Natural killer cell (primary cell): ENCODE measurements around the gene CAMK4. TPM values are rescaled to one million over a fixed set of nuclear protein-coding genes. Genes with fewer than 3 reads are reported as not detected.

Source experiments
- ATAC-seq, 3 donors: fragments of 150-1000 bp in 2 of 3; fragments of 200-7000 bp in 1 of 3; cut with Tn5 transposase; 1 replicate in 1 of 3; 2 replicates in 2 of 3; pipeline ENCODE4 v1.10.0; 2021; ENCODE audit warnings: mild to moderate bottlenecking in 2 of 3, moderate library complexity in 2 of 3
- DNase-seq, 2 donors: peaks; one replicate each; pipeline versions ENCODE4 v3.0.0 to v3.0.0-alpha.2; 2013 to 2021; ENCODE audit warnings: mixed read lengths in 1 of 2
- H3K27ac ChIP-seq: one replicate; pipeline ENCODE4 v1.5.1; 2013; ENCODE audit warnings: mild to moderate bottlenecking, low read length
- H3K27me3 ChIP-seq: one replicate; pipeline ENCODE4 v1.6.1; 2013; ENCODE audit warnings: low read length; ENCODE audit not compliant: control insufficient read depth, insufficient read depth
- H3K36me3 ChIP-seq: one replicate; pipeline ENCODE4 v1.6.1; 2013; ENCODE audit warnings: low read length; ENCODE audit not compliant: control insufficient read depth, insufficient read depth
- H3K4me1 ChIP-seq: one replicate; pipeline ENCODE4 v1.6.1; 2013; ENCODE audit warnings: low read length; ENCODE audit not compliant: control insufficient read depth, insufficient read depth
- H3K4me3 ChIP-seq: one replicate; pipeline ENCODE4 v1.5.1; 2013; ENCODE audit warnings: low read length
- H3K9me3 ChIP-seq: one replicate; pipeline ENCODE4 v1.6.1; 2013; ENCODE audit warnings: low read length; ENCODE audit not compliant: control insufficient read depth, insufficient read depth
- H3K27ac Mint-ChIP-seq, 2 donors: one replicate each; pipeline ENCODE4 v1.8.0; 2022; ENCODE audit warnings: mild to moderate bottlenecking in 2 of 2, mixed read lengths in 2 of 2, moderate library complexity in 1 of 2
- H3K27me3 Mint-ChIP-seq, 2 donors: one replicate each; pipeline ENCODE4 v1.8.0; 2022; ENCODE audit warnings: low read depth in 2 of 2, mixed read lengths in 2 of 2
- H3K36me3 Mint-ChIP-seq: one replicate; pipeline ENCODE4 v1.8.0; 2022; ENCODE audit warnings: mixed read lengths
- H3K4me1 Mint-ChIP-seq, 2 donors: one replicate each; pipeline ENCODE4 v1.8.0; 2022; ENCODE audit warnings: mixed read lengths in 2 of 2
- H3K4me3 Mint-ChIP-seq: one replicate; pipeline ENCODE4 v1.8.0; 2022; ENCODE audit warnings: mild to moderate bottlenecking, moderate library complexity, mixed read lengths
- H3K9me3 Mint-ChIP-seq, 2 donors: one replicate each; pipeline ENCODE4 v1.8.0; 2022; ENCODE audit warnings: mixed read lengths in 2 of 2
- CTCF ChIP-seq: fragments of 200-600 bp; IDR thresholded peaks from one replicate; pipeline ENCODE4 v1.8.0; 2022; ENCODE audit warnings: antibody characterized with exemption
- WGBS: methylation state at CpG from one replicate; pipeline ENCODE4 v1.1.7; 2013; ENCODE audit warnings: missing lambda C conversion rate; ENCODE audit not compliant: insufficient coverage; 5-methylcytosine and 5-hydroxymethylcytosine counted together
- intact Hi-C: fragments of 100-400 bp; cut with micrococcal nuclease; formaldehyde crosslinking; loops from one replicate; pipeline ENCODE4 v1.14.2; 2022
- total RNA-seq, 4 donors: library from RNA; stranded (reverse); fragments of 120-200 nt in 1 of 4; gene quantifications; one replicate each; pipeline versions ENCODE4 v1.2.3 to v1.2.4, GENCODE V29; 2013 to 2022

Gene CAMK4
- total RNA-seq, 3 donors from 2014 or later (not counting 1 experiment from before 2014, with no cell fraction given): 0.80 to 7.9 (median 7.2) TPM

GRCh38 chr5:111537141-111538024, 313.2 kb downstream of the CAMK4 start:
- no peak for ATAC-seq
- Histone ChIP-seq H3K9me3 (no peaks in the 10 kb centered on the region), H3K4me1 (no peaks in the 10 kb centered on the region), H3K4me3 (no peak overlapping the region), H3K36me3 (no peaks in the 10 kb centered on the region), H3K27ac (no peak overlapping the region), H3K27me3 (peaks cover 5% of the 10 kb centered on the region)
- intact Hi-C loops: loop anchor here (10.0 kb wide), 1 partner anchor 47 kb away; no protein-coding TSS in a partner anchor
- H3K4me1 Mint-ChIP-seq: no peaks in the 10 kb centered on the region
- WGBS: 86% methylated on average over 1 of the region's 1 CpG
- no peaks in the 10 kb centered on the region for H3K9me3 Mint-ChIP-seq
- H3K27ac Mint-ChIP-seq: no peak overlapping the region
- no peak for TF ChIP-seq CTCF
- H3K4me3 Mint-ChIP-seq: no peak overlapping the region
- peaks cover 16 to 37% of the 10 kb centered on the region in 2 donors for H3K27me3 Mint-ChIP-seq
- H3K36me3 Mint-ChIP-seq: no peaks in the 10 kb centered on the region
- no peak for DNase-seq

Other genes with a start within 250 kb of the CAMK4 start
- not detected for gene TSLP, start 152.7 kb upstream of the CAMK4 start, total RNA-seq
- gene WDR36, start 132.0 kb upstream of the CAMK4 start, total RNA-seq: 10 to 100 TPM; 23.0 to 24.8 (median 23.9) TPM